ENCODE data around the gene SPON1.
"Not testable (repeated sequence)": the region's sequence is repeated elsewhere in the genome, so short reads cannot be mapped to it uniquely, and the experiment has no call there.

The SPON1 gene

DNA sequence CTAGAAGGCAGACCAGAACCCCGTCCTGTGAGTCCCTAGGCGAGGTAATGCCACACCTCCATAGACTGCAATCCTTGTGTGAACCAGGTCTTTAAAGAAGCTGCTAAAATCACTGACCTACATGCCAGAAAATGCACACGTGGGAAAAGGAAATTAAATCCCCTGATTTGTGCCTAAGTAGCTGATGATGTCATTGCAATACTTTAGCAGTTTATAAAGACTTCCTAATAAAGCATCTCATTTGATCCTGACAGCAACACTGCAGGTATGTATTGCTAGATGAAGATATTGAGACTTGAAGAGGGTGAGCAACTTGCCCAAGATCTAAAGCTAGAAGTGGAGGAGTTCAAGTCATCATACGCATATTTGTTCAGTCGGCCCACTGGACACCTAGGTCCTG, 289.2 kb downstream of the SPON1 start:
- no peaks in the 10 kb centered on the region; the same call in 1 of the 2 replicates for H3K27me3 ChIP-seq (replicated peaks; ENCODE audit: control insufficient read depth, insufficient read depth, low read length)
- no peaks in the 10 kb centered on the region for H3K36me3 ChIP-seq (ENCODE audit: control insufficient read depth, insufficient read depth, low read length)
- TF ChIP-seq, protein P1, sequence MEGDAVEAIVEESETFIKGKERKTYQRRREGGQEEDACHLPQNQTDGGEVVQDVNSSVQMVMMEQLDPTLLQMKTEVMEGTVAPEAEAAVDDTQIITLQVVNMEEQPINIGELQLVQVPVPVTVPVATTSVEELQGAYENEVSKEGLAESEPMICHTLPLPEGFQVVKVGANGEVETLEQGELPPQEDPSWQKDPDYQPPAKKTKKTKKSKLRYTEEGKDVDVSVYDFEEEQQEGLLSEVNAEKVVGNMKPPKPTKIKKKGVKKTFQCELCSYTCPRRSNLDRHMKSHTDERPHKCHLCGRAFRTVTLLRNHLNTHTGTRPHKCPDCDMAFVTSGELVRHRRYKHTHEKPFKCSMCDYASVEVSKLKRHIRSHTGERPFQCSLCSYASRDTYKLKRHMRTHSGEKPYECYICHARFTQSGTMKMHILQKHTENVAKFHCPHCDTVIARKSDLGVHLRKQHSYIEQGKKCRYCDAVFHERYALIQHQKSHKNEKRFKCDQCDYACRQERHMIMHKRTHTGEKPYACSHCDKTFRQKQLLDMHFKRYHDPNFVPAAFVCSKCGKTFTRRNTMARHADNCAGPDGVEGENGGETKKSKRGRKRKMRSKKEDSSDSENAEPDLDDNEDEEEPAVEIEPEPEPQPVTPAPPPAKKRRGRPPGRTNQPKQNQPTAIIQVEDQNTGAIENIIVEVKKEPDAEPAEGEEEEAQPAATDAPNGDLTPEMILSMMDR (IDR thresholded peaks at IDR 0.05; ENCODE audit: insufficient read depth, low read length, poor library complexity, severe bottlenecking), result no peak
- DNase-seq (ENCODE audit: extremely low read depth, insufficient read length), result no peak
- no peak overlapping the region for H3K4me3 ChIP-seq (replicated peaks; ENCODE audit: low read depth, low read length)

DNA sequence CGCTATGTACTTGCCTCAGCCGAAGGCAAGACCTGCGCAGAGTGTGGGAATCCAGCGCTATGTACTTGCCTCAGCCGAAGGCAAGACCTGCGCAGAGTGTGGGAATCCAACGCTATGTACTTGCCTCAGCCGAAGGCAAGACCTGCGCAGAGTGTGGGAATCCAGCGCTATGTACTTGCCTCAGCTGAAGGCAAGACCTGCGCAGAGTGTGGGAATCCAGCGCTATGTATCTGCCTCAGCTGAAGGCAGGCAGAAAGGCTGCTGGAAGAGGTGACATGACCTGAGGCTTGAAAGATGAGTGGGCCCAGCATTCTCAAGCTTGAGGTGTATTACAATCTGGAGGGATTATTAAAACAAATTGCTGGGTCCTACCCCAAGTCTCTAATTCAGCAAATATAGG, 290.0 kb downstream of the SPON1 start:
- not testable (repeated sequence) for H3K36me3 ChIP-seq (ENCODE audit: control insufficient read depth, insufficient read depth, low read length); H3K4me3 ChIP-seq (replicated peaks; ENCODE audit: low read depth, low read length); DNase-seq (ENCODE audit: extremely low read depth, insufficient read length); H3K27me3 ChIP-seq (replicated peaks; ENCODE audit: control insufficient read depth, insufficient read depth, low read length)

DNA sequence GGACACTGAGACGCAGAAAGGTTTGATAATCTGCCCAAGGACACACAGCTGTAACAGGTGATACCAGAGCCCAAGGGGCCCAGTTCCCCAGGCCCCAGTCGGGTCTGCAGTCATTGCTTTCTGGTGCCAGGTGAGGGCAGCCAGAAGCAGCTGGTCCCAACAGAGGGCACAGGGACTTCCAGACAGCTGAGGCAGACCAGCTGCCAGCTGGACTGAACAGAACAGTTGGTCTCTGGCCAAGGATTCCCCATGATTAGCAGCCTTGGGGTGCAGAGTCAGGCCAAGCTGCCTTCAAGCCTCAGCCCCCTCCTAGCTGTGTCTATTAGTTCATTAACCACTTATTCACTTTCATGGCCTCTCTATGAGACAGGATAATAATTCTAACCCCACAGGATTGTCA, 290.9 kb downstream of the SPON1 start:
- no peaks in the 10 kb centered on the region for H3K36me3 ChIP-seq (ENCODE audit: control insufficient read depth, insufficient read depth, low read length)
- no peak overlapping the region for H3K4me3 ChIP-seq (replicated peaks; ENCODE audit: low read depth, low read length)
- no peak for DNase-seq (ENCODE audit: extremely low read depth, insufficient read length)

DNA sequence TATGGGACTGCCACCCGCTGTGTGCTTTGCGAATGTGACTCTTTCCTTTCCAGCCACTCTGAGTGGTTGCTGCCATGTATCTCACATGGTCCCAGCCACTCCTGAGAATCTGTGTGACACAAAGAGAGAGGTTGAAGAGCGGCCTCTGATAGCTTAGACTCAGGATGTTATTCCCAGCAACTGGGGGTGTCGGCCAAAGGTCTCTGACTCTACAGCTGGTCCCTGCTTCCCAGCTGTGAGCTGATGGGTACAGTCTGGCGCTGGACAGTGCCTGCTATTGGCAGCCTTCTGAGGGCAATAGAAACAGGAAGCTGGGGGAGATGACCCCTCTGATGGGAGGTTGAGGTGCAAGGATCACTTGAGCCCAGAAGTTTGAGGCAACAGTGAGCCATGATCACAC, 291.3 kb downstream of the SPON1 start:
- TF ChIP-seq, protein P1 (IDR thresholded peaks at IDR 0.05; ENCODE audit: insufficient read depth, low read length, poor library complexity, severe bottlenecking), result no peak
- Histone ChIP-seq H3K4me3 (replicated peaks; ENCODE audit: low read depth, low read length) (no peak overlapping the region), H3K27me3 (replicated peaks; ENCODE audit: control insufficient read depth, insufficient read depth, low read length) (no peaks in the 10 kb centered on the region; the same call in 1 of the 2 replicates), H3K36me3 (ENCODE audit: control insufficient read depth, insufficient read depth, low read length) (no peaks in the 10 kb centered on the region)
- no peak for DNase-seq (ENCODE audit: extremely low read depth, insufficient read length)

More for the DNA sequence above, 290.9 kb downstream of the SPON1 start:
- TF ChIP-seq, protein P1 (IDR thresholded peaks at IDR 0.05; ENCODE audit: insufficient read depth, low read length, poor library complexity, severe bottlenecking), result no peak
- no peaks in the 10 kb centered on the region; the same call in 1 of the 2 replicates for H3K27me3 ChIP-seq (replicated peaks; ENCODE audit: control insufficient read depth, insufficient read depth, low read length)

DNA sequence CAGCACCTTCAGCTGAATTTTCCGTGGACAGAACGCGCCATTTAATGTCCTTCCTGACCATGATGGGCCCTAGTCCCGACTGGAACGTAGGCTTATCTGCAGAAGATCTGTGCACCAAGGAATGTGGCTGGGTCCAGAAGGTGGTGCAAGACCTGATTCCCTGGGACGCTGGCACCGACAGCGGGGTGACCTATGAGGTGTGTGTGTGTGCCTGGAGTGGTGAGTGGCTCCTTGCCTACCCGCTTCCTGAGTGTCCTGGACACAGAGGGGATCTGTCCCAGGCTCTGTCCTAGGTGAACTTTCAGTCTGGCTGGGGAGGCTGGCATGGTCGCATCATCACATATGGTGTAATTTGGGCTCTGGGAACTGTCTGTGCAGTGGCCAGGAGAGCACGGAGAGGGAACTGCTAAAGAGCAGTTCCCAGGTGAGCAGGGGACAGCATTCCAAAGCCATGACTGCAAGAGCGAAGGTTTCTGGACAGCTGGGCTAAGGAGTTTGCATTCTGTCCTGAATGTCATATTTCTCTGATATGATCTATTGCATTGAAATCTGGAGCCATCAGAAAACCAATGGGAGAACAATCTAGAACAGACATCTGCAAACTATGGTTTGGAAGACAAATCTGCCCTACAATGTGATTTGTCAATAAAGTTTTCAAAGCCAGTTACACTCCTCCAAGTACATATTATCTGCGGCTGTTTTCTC, 292.2 kb downstream of the SPON1 start:
- H3K4me3 ChIP-seq (replicated peaks; ENCODE audit: low read depth, low read length), result no peak overlapping the region
- H3K36me3 ChIP-seq (ENCODE audit: control insufficient read depth, insufficient read depth, low read length), result no peaks in the 10 kb centered on the region
- TF ChIP-seq, protein P1 (IDR thresholded peaks at IDR 0.05; ENCODE audit: insufficient read depth, low read length, poor library complexity, severe bottlenecking), result no peak
- DNase-seq (ENCODE audit: extremely low read depth, insufficient read length), result no peak
- H3K27me3 ChIP-seq (replicated peaks; ENCODE audit: control insufficient read depth, insufficient read depth, low read length), result no peaks in the 10 kb centered on the region; the same call in 1 of the 2 replicates

DNA sequence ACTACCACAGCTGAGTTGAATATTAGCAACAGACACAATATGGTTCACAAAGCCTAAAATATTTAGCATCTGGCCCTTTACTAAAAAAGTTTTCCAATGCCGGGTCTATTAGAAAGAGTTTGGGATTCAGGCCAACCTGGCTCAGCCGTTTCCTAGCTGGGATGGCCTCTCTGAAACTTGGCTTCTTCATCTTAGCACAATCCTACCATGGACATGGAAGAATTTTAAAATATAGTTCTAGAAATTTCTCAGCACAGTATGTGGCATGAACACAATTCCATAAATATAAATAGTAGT, 292.7 kb downstream of the SPON1 start:
- Histone ChIP-seq H3K36me3 (ENCODE audit: control insufficient read depth, insufficient read depth, low read length) (no peaks in the 10 kb centered on the region), H3K27me3 (replicated peaks; ENCODE audit: control insufficient read depth, insufficient read depth, low read length) (no peaks in the 10 kb centered on the region; the same call in 1 of the 2 replicates), H3K4me3 (replicated peaks; ENCODE audit: low read depth, low read length) (no peak overlapping the region)
- DNase-seq (ENCODE audit: extremely low read depth, insufficient read length), result no peak
- TF ChIP-seq, protein P1 (IDR thresholded peaks at IDR 0.05; ENCODE audit: insufficient read depth, low read length, poor library complexity, severe bottlenecking), result no peak

Data from GM06990 (cell line).